NCI-H2029 treated with DMSO at 0.1 percent for 48 hours (cell line): Measurements from ENCODE around the gene GALNT10.

Experiments
- DNase-seq: peaks from one replicate; lab custom pipeline; 2025; lab: John Stamatoyannopoulos, UW

Gene GALNT10

GRCh38 chr5:154296525-154297159 lies 106.1 kb downstream of the GALNT10 start:
- DNase-seq, result peak; percentile 9

- no peak for DNase-seq
These were observed 107.5 kb downstream of the GALNT10 start for GRCh38 chr5:154298065-154298464.

GRCh38 chr5:154300207-154300883 lies 109.8 kb downstream of the GALNT10 start:
- DNase-seq, result no peak

GRCh38 chr5:154301726-154302125 lies 111.2 kb downstream of the GALNT10 start:
- no peak for DNase-seq

- DNase-seq, result no peak
These were observed 111.6 kb downstream of the GALNT10 start for GRCh38 chr5:154302161-154302560.

- DNase-seq, result no peak
These were observed 112.6 kb downstream of the GALNT10 start for GRCh38 chr5:154303133-154303532.

GRCh38 chr5:154308443-154309370 lies 118.2 kb downstream of the GALNT10 start:
- no peak for DNase-seq

- DNase-seq, result no peak
These were observed 118.8 kb downstream of the GALNT10 start for GRCh38 chr5:154309371-154309745.

- DNase-seq, result no peak
These were observed 119.3 kb downstream of the GALNT10 start for GRCh38 chr5:154309805-154310204.

GRCh38 chr5:154311362-154311761 lies 120.8 kb downstream of the GALNT10 start:
- no peak for DNase-seq

- no peak for DNase-seq
These were observed 121.5 kb downstream of the GALNT10 start for GRCh38 chr5:154312000-154312399.

- DNase-seq, result no peak
These were observed 122.0 kb downstream of the GALNT10 start for GRCh38 chr5:154312576-154312975.

- DNase-seq, result no peak
These were observed 123.0 kb downstream of the GALNT10 start for GRCh38 chr5:154313360-154314017.

GRCh38 chr5:154315196-154315595 lies 124.7 kb downstream of the GALNT10 start:
- no peak for DNase-seq

- DNase-seq, result no peak
These were observed 125.2 kb downstream of the GALNT10 start for GRCh38 chr5:154315756-154316155.

- no peak for DNase-seq
These were observed 125.8 kb downstream of the GALNT10 start for GRCh38 chr5:154316223-154316935.

GRCh38 chr5:154317916-154318315 lies 127.4 kb downstream of the GALNT10 start:
- no peak for DNase-seq

- no peak for DNase-seq
These were observed 128.2 kb downstream of the GALNT10 start for GRCh38 chr5:154318691-154319090.

GRCh38 chr5:154319736-154320135 lies 129.2 kb downstream of the GALNT10 start:
- DNase-seq, result no peak

- no peak for DNase-seq
These were observed 129.9 kb downstream of the GALNT10 start for GRCh38 chr5:154320224-154321089.

- no peak for DNase-seq
These were observed 131.0 kb downstream of the GALNT10 start for GRCh38 chr5:154321546-154321945.
